Amygdala (tissue), 56 donors: Measurements from ENCODE around the gene NOB1.

ENCODE experiments used
- DNase-seq, 56 donors: peaks; one replicate each; lab custom pipeline; 2025; lab: John Stamatoyannopoulos, UW

Gene NOB1

GRCh38 chr16:69724414-69724873 is 30.3 kb downstream of the NOB1 start:
- DNase-seq = no peak

- no peak for DNase-seq
Measured at GRCh38 chr16:69721441-69721957, 33.2 kb downstream of the NOB1 start.

DNA sequence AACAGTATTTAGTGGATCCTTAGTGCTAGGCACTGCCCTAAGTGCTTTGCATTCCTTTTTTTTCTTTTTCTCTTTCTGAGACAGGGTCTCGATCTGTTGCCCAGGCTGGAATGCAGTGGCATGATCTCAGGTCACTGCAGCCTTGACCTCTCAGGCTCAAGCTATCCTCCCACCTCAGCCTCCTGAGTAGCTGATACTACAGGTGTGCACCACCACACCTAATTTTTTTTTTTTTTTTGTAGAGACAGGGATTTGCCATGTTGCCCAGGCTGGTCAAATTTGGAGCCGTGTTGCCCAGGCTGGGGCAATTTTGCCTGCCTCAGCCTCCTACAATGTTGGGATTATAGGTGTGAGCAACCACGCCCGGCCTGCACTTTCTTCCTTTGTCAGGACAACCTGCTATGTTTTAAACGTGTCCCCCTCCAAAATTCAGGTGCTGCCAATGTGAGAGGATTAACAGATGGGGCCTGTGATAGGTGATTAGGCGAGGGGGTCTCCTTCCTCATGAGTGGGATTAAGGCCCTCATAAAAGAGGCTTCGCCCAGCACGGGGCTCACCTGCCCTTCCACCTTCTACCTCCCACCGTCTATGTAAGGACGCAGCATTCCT is 33.8 kb downstream of the NOB1 start:
- no peak for DNase-seq

GRCh38 chr16:69718111-69718764 is 36.5 kb downstream of the NOB1 start:
- no peak for DNase-seq

DNA sequence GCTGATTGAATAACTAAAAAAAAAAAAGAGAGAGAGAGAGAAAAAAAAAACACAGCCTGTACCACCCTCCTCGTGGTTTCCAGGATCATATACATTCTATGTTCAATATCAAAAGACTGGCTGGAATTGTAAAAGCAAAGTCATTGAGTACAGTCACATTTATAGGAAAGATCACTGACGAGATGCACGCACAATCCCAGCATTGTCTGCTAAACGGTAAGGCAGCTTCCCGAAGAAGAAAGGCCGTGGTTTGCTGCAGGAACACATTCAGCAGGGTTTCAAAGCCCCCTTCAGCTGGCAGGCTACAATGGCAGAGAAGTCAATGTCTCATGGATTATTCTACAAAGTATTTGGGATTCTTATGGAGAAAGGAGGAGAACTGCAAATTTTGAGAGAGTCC is 37.7 kb downstream of the NOB1 start:
- peak in 2 of 56 donors; percentile 8 to 28 for DNase-seq

DNA sequence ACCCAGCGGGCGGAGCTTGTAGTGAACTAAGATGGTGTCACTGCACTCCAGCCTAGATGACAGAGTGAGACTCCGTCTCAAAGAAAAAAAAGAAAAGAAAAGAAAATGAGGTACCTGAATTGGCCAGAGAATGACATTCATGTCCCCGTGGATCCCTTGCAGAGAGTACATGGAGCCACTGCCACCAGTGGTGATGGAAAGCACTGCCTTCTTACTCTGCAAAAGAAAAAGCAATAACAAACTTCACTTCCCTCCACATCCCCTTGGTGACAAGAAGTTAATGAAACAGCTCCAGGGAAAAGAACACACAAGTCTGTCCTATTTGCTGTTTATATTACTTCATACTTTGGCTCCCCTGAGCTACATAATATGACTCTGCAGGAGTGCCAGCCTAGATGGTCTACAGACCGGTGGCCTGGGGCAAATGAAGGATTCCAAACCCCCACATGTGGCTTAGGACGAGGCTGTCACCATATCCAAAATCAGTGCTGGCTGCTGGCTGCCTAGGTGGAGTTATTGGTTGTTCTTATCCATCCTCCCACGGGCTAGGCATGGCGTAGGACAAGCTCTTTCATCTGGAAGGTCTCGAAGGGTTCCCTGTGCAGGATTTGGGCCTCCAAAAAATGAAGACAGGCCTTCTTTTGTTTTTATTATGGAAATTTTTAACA is 41.7 kb downstream of the NOB1 start:
- DNase-seq = no peak

DNA sequence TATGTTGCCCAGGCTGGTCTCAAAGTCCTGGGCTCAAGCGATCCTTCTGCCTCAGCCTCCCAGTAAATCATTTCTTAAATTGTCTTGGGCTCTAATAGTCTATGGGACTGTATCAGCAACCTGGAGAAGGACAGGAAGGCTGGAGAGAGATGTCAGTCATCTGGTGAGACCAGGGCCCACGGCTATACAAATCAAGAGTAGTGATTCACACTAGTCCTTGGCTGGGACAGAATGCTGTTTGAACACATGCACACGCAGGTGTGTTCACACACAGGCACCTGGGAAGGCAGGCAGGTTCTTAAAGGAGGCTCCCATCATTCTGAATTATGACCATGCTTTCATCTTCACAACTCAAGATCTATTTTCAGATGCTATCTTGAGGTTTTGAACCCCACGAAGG is 42.4 kb downstream of the NOB1 start:
- DNase-seq = no peak

DNA sequence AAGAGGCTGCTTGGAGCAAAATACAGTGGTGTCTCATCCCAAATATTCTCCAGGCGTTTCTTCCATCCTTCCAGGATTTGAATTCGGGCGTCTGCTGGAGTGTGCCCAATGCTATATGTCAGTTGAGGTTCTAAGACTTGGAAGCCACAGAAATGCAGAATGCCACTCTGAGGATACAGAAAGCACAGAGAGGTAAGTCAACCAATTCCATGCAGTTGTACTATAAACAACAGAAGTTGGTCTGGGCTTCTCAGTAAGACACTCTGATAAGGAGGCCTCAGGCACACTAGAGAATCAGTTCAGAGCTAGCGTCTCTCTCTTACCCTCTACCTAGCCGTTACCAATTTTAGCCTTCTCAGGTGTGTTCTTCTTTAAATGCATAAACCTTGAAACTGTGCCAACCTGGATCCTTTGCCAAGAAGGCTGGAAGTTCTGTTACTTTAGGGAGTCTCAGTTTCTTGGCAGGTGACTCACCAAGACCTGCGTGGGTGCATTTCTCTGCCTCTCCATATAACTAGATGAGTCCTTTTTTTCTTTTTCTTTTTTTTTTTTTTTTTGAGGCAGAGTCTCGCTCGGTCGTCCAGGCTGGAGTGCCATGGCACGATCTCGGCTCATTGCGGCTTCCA is 43.5 kb downstream of the NOB1 start:
- peak in 1 of 56 donors; percentile 9 for DNase-seq

GRCh38 chr16:69709456-69710084 is 45.2 kb downstream of the NOB1 start:
- DNase-seq = peak in 1 of 56 donors; percentile 83

- no peak for DNase-seq
Measured at GRCh38 chr16:69707920-69708683, 46.6 kb downstream of the NOB1 start.

- no peak for DNase-seq
Measured at GRCh38 chr16:69706975-69707340, 47.8 kb downstream of the NOB1 start.

DNA sequence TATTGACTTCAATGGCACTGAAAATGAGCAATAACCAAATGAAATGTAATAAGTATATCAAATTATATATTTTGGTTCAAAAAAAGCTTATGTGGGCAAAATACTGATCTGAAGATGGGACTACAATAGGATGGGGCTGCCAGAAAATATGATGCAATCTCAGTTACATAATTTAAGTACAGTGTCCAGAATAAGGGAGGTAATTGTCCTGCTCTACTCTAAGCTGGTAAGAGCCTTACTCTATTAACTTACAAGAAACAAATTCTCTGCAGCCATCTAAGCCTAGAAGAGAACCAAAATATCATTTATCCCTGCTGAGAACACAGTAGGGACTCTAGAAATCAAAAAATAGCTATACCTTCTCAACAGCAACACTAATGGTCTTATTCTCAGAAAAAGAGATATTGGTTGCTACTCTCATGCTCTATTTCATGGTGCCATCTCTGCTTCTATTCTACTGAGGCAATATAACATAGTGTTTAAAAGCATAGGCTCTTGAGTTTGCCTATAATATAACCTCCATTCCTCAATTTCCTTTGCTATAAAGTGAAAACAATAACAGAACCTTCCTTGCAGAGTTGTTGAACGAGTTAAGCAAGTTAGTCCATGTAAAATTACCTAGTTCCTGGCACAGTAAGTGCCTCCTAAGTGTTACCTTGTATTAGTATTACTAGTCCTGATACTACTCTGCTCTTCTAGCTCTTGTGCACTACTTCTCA is 48.3 kb downstream of the NOB1 start:
- DNase-seq = no peak

GRCh38 chr16:69703638-69704037 is 51.1 kb downstream of the NOB1 start:
- DNase-seq = no peak

- DNase-seq = no peak
Measured at GRCh38 chr16:69701866-69702265, 52.9 kb downstream of the NOB1 start.

- no peak for DNase-seq
Measured at GRCh38 chr16:69701452-69701851, 53.3 kb downstream of the NOB1 start.

DNA sequence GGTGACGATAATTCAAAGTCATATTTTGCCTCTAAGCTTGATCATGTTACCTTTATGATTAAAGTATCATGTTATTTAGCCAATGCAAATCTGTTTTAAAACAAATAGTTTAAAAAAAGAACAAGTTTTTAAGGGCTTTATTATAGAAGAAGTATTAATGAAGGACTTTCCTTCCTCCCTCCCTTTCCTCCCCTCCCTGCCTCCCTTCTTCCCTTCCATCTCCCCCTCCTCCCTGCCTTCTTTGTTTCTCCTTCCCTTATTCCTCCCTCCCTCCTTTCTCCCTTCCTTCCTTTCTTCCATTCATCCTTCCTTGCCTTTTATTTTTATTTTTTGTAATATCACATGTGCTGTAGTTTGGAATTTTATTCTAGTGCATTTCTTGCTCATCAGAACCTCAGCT is 54.8 kb downstream of the NOB1 start:
- DNase-seq = no peak

DNA sequence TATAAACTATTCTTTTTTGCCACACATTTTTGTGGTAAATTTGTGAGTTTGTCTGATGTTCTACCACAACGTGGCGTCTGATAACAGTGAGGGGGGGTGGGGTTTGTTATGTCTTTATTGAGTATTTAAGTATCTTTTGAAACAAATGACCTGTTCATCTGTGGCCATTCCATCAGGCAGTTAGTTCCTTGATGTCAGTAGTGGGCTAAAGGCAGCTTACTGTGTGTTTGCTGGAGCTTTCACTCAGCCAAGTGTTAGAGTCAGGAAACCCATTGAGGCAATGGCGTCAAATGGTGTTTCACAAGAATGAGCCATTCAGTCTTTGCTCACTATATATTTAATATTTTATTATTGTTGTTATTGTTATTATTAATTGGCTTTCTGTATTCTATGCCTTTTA is 56.3 kb downstream of the NOB1 start:
- DNase-seq = no peak

GRCh38 chr16:69693916-69694315 is 60.8 kb downstream of the NOB1 start:
- DNase-seq = no peak
